Heart right ventricle (tissue), 16 donors: Measurements from ENCODE around the gene UCKL1. TPM values are rescaled to one million over a fixed set of nuclear protein-coding genes. Genes with fewer than 3 reads are reported as not detected.
A peak's percentile ranks its signal among the peaks of the same experiment; 100 is the strongest.
"Not testable (repeated sequence)": the region's sequence is repeated elsewhere in the genome, so short reads cannot be mapped to it uniquely, and the experiment has no call there.

ENCODE experiments used
- ATAC-seq, 8 donors: fragments of 200-7000 bp; cut with Tn5 transposase; one replicate each; pipeline ENCODE4 v1.9.1; 2020; ENCODE audit warnings: mild to moderate bottlenecking in 8 of 8, moderate library complexity in 8 of 8, moderate number of reproducible peaks in 1 of 8
- DNase-seq, 2 donors: peaks; one replicate each; pipeline ENCODE4 v3.0.0-alpha.2; 2020
- H3K27ac ChIP-seq, 10 donors: fragments of 200-600 bp; sonication (generic) in 2 of 10; one replicate each; pipeline versions ENCODE4 v1.5.0 to v1.8.0; 2020 to 2022; ENCODE audit warnings: mild to moderate bottlenecking in 3 of 10
- H3K27me3 ChIP-seq, 7 donors: fragments of 200-600 bp; one replicate each; pipeline ENCODE4 v1.8.0; 2021 to 2022; ENCODE audit warnings: mild to moderate bottlenecking in 2 of 7
- H3K36me3 ChIP-seq, 9 donors: fragments of 200-600 bp; sonication (generic) in 1 of 9; one replicate each; pipeline versions ENCODE4 v1.5.0 to v1.8.0; 2020 to 2022; ENCODE audit warnings: mild to moderate bottlenecking in 2 of 9
- H3K4me1 ChIP-seq, 9 donors: fragments of 200-600 bp; sonication (generic) in 1 of 9; one replicate each; pipeline versions ENCODE4 v1.5.0 to v1.8.0; 2020 to 2022; ENCODE audit warnings: mild to moderate bottlenecking in 4 of 9
- H3K4me3 ChIP-seq, 10 donors: fragments of 200-600 bp; sonication (generic) in 2 of 10; one replicate each; pipeline versions ENCODE4 v1.5.0 to v1.8.0; 2020 to 2022; ENCODE audit warnings: mild to moderate bottlenecking in 7 of 10, moderate library complexity in 2 of 10
- H3K9me3 ChIP-seq, 11 donors: fragments of 200-600 bp in 10 of 11; sonication (generic) in 2 of 11; one replicate each; pipeline versions ENCODE4 v1.5.0 to v1.8.0; 2013 to 2022; ENCODE audit warnings: mild to moderate bottlenecking in 2 of 11, control low read depth in 1 of 11, moderate library complexity in 1 of 11
- WGBS, 2 donors: extraction: QIAGEN DNeasy Blood & Tissue Kit; methylation state at CpG; one replicate each; pipeline ENCODE4 v1.1.7; 2013; ENCODE audit warnings: inconsistent platforms in 1 of 2; 5-methylcytosine and 5-hydroxymethylcytosine counted together
- intact Hi-C, 10 donors: fragments of 100-400 bp; cut with DNase I; formaldehyde crosslinking; loops; one replicate each; pipeline versions ENCODE4 v1.11.1 to v1.14.2; 2022
- polyA plus RNA-seq, 2 donors: library from polyadenylated mRNA; stranded (reverse); fragments of 200-250 nt; gene quantifications; one replicate each; pipeline ENCODE4 v1.2.3, GENCODE V29; 2013
- total RNA-seq, 10 donors: library from RNA; stranded (reverse); fragmentation: NEBNext Ultra II Directional in 3 of 10; extraction: Animal tissue kit (Norgen Biotek cat#: 25700) in 3 of 10; gene quantifications; one replicate each; pipeline versions ENCODE4 v1.2.1 to v1.2.4, GENCODE V29; 2021 to 2023
- TF ChIP-seq, protein P1 (sequence below), 9 donors: fragments of 200-600 bp; sonication (generic) in 2 of 9; IDR thresholded peaks; one replicate each; pipeline versions ENCODE4 v1.5.0 to v1.8.0; 2021 to 2022; ENCODE audit warnings: antibody characterized with exemption in 9 of 9, mild to moderate bottlenecking in 5 of 9, moderate library complexity in 1 of 9
- donor health status: Arrhythmogenic right ventricular cardiomyopathy.
- donor health status: ischemic (EF 13 %, LVEDD 7.1; RV severe dilation, severe dysfunction).
- donor health status: healthy with polysubstance abuse.
- donor health status: DM: no; HTN: yes; CAD: no.
- donor health status: DM: no; HTN: no; CAD: no.
- donor health status: ischemic (EF 25% LVEDD 6.9; RV normal size, moderate dysfunction).
- donor health status: ischemic (EF 25% LVEDD 5.7; RV mildly dilated, moderate dysfunction).
- donor health status: healthy.
- donor health status: DM: yes; HTN: yes; CAD: no.
- donor health status: Ischemic cardiomyopathy.
- donor health status: ischemic (EF 35%, LVEDD 5.7; RV mildly dilated, moderate dysfunction).
- donor health status: nonischemic (EF 11% LVEDD 7.7; RV severe dilation, severe dysfunction).
- donor health status: DM: yes; HTN: yes; CAD: no.
- donor health status: PGD.
- donor health status: ischemic (EF 29% LVEDD 5.4; RV normal size, mild dysfunction).
- donor health status: nonischemic (EF 23%, LVEDD 6.1; RV moderate dilation, normal function).

The UCKL1 gene
- total and polyA plus RNA-seq, 12 donors: 27.3 to 130 (median 40.3) TPM

DNA sequence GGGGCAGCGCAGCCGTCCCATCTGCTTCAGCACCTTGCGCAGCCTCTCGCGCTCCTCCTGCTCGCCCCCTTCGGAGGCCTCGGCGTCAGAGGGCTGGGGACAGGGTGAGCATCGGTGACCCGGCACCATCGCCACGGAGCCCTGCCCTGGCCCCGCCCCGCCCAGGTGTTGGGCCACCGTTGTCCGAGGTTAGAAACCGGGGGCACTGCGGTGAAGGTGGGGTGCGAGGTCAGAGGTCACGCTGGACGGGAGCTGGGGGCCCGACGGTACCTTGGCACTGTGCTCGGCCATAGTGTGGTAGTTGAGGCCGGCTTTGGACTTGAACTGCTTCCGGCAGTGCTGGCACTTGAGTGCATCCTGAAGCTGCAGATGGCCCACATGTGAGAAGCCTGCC, 7.1 kb upstream of the UCKL1 start:
- H3K27me3 ChIP-seq: no peaks in the 10 kb centered on the region
- no peak overlapping the region for H3K4me3 ChIP-seq
- ATAC-seq (no peak), DNase-seq (peak in 1 of 2 donors; percentile 10)
- 90 to 96% methylated on average over 27 of the region's 27 CpGs for WGBS, 2 donors
- peaks cover 1 to 9% (median 3%) of the 10 kb centered on the region in 9 donors for H3K4me1 ChIP-seq
- H3K27ac ChIP-seq: no peak overlapping the region
- TF ChIP-seq, protein P1, sequence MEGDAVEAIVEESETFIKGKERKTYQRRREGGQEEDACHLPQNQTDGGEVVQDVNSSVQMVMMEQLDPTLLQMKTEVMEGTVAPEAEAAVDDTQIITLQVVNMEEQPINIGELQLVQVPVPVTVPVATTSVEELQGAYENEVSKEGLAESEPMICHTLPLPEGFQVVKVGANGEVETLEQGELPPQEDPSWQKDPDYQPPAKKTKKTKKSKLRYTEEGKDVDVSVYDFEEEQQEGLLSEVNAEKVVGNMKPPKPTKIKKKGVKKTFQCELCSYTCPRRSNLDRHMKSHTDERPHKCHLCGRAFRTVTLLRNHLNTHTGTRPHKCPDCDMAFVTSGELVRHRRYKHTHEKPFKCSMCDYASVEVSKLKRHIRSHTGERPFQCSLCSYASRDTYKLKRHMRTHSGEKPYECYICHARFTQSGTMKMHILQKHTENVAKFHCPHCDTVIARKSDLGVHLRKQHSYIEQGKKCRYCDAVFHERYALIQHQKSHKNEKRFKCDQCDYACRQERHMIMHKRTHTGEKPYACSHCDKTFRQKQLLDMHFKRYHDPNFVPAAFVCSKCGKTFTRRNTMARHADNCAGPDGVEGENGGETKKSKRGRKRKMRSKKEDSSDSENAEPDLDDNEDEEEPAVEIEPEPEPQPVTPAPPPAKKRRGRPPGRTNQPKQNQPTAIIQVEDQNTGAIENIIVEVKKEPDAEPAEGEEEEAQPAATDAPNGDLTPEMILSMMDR (IDR thresholded peaks at IDR 0.05): no peak
- H3K36me3 ChIP-seq: peaks cover 0 to 78% (median 24%) of the 10 kb centered on the region in 9 donors
- H3K9me3 ChIP-seq: no peaks in the 10 kb centered on the region
- intact Hi-C loops: no loop called here

DNA sequence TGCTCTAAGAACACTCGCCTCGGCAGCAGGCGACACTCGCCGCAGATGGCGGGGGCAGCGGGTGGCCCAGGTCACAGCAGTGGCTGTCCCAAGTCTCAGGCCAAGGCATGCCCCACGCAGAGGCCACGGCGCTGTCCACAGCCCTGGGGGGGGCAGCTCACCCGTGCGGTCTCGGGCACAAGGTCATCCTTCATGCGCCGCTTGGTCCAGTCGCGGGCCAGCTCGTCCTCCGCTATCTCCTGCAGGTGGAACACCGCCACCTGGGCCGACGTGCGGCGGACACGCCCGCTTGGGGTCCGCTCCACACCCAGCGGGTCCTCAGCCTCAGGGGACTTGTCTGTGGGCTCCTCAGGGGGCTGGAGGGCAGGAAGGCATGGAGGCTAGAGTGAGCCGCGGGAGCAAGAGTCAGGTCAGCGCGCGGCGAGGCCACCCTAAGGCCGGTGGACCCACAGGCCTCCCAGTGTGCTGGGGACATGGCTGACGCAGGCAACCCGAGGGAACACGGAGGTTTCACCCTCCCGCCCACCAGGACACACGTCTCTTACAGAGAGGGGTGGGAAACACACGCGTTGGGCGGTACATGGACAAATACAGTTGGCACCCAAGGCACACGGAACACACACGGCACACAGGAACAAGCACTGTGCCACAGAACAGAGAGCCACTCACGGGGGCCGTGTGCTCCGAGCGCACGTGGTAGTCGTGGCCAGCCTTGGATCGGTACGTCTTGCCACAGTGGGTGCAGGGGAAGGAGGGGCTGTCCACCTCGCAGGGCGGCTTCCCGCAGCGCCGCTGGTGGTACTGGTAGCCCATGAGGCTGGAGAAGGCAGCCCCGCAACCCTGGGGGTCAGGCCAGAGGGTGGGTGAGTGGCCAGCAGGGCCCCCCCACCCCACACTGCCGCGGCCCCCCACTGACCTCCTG, 6.5 kb upstream of the UCKL1 start:
- intact Hi-C loops: no loop called here
- H3K27me3 ChIP-seq: no peaks in the 10 kb centered on the region
- ATAC-seq: peak in 1 of 8 donors; percentile 9
- TF ChIP-seq, protein P1 (IDR thresholded peaks at IDR 0.05): no peak
- peaks cover 0 to 8% (median 3%) of the 10 kb centered on the region in 9 donors for H3K4me1 ChIP-seq
- WGBS, 2 donors: 95 to 96% methylated on average over 61 of the region's 61 CpGs
- peaks cover 0 to 73% (median 24%) of the 10 kb centered on the region in 9 donors for H3K36me3 ChIP-seq
- no peak overlapping the region for H3K27ac ChIP-seq
- peak in 1 of 2 donors; percentile 14 for DNase-seq
- H3K4me3 ChIP-seq: no peak overlapping the region
- no peaks in the 10 kb centered on the region for H3K9me3 ChIP-seq

DNA sequence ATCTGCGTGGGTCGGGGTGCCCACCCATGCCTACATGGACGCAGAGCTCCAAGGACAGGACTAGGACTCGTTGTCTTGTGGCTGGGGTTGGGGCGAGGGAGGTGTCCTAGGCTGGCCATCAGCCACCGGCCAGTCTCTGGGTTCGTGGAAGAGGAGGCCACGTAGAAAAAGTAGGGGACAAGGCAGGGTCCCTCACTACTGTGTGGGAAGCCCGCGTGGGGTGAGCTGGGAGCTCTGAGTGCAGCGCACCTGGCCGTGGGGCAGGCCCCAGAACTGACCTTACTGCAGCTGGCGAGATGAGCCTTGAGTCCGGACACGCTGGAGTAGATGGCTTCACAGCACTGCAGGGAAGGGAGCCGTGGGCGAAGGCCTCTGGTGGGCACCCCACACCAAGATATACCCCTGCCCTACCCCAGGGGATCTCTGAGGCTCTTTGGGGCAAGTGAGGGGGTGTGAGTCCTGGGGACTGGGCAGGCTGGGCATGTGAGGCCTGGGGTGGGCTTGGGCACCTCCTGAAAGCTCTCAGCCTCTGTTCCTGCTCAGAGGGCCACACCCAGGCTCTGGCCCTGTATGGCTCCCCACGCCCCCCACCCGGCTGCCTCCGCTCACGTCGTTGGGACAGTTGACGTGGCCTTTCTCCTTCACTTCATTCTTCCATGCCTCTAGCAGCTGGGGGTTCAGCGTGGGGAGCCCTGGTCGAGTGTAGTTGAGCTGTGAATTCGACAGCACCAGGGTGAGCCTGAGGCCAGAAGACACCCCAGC, 5.6 kb upstream of the UCKL1 start:
- 91 to 93% methylated on average over 26 of the region's 26 CpGs for WGBS, 2 donors
- peaks cover 0 to 65% (median 24%) of the 10 kb centered on the region in 9 donors for H3K36me3 ChIP-seq
- no peaks in the 10 kb centered on the region for H3K9me3 ChIP-seq
- no peak overlapping the region for H3K4me3 ChIP-seq
- ATAC-seq (no peak), DNase-seq (no peak)
- H3K27ac ChIP-seq: no peak overlapping the region
- TF ChIP-seq, protein P1 (IDR thresholded peaks at IDR 0.05): no peak
- H3K27me3 ChIP-seq: no peaks in the 10 kb centered on the region
- H3K4me1 ChIP-seq: peaks cover 3 to 15% (median 11%) of the 10 kb centered on the region in 9 donors
- intact Hi-C loops: no loop called here

DNA sequence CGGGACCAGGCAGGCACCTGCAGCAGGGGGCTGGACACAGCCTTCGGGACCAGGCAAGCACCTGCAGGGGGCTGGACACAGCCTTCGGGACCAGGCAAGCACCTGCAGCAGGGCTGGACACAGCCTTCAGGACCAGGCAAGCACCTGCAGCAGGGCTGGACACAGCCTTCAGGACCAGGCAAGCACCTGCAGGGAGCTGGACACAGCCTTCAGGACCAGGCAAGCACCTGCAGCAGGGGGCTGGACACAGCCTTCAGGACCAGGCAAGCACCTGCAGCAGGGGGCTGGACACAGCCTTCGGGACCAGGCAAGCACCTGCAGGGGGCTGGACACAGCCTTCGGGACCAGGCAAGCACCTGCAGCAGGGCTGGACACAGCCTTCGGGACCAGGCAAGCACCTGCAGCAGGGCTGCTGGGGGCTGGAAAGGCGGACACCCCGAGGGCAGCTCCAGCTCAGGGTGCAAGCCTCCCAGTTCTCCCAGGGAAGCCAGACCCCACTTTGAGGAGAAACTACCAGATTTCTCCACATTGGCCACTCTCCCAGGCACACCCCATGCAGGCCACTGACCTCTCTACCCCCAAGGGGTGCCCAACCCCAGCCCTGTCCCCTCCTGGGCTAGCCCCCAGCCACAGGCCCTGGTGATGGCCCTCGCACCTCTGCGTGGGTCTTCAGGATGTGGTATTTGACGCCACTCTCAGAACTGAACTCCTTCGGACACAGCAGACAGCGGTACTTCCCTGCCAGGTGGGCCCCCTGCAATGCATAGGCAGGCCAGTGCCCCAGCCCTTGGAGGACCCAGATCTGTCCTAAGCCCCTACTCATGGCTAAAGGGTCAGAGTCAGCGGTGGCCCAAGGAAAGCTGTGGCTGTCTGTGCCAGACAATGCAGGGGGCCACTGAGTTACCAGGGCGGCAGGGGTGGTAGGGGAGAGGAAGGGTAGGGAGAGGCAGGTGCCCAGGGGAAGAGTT, 4.7 kb upstream of the UCKL1 start:
- H3K4me1 ChIP-seq: peaks cover 5 to 18% (median 14%) of the 10 kb centered on the region in 9 donors
- H3K9me3 ChIP-seq, intact Hi-C loops, H3K27me3 ChIP-seq, ATAC-seq, H3K4me3 ChIP-seq, H3K27ac ChIP-seq: not testable (repeated sequence)
- WGBS, 2 donors: 93 to 95% methylated on average over 15 of the region's 15 CpGs
- H3K36me3 ChIP-seq: peaks cover 0 to 56% (median 19%) of the 10 kb centered on the region in 9 donors
- peak in 1 of 2 donors; percentile 4 for DNase-seq
